ENCODE results near the gene DAPK1. TPM values are rescaled to one million over a fixed set of nuclear protein-coding genes. Genes with fewer than 3 reads are reported as not detected.

The DAPK1 gene
- total RNA-seq, 1 experiment from 2014 or later, result 19.7 TPM

- H3K36me3 Mint-ChIP-seq (ENCODE audit: insufficient read depth, unreplicated experiment), result no peaks in the 10 kb centered on the region
- H3K4me3 Mint-ChIP-seq (ENCODE audit: unreplicated experiment), result no peak overlapping the region
- H3K27me3 Mint-ChIP-seq (ENCODE audit: insufficient read depth, unreplicated experiment), result no peaks in the 10 kb centered on the region
- peaks cover under 1% of the 10 kb centered on the region for H3K4me1 Mint-ChIP-seq (ENCODE audit: insufficient read depth, unreplicated experiment)
- ChIA-PET POLR2A (no interaction called here), CTCF (interaction anchor here (0.5 kb wide), 1 partner anchor 373 kb away, joined by 3 read pairs; no protein-coding TSS in a partner anchor)
- TF ChIP-seq CTCF (IDR thresholded peaks at IDR 0.05; ENCODE audit: unreplicated experiment), result no peak
- H3K27ac Mint-ChIP-seq (ENCODE audit: low read depth, unreplicated experiment), result no peak overlapping the region
- no peak for DNase-seq (ENCODE audit: unreplicated experiment)
- no TSS peak for BruUV-seq (replicated peaks)
- no peaks in the 10 kb centered on the region for H3K9me3 Mint-ChIP-seq (ENCODE audit: unreplicated experiment)
- intact Hi-C loops (cut with micrococcal nuclease), result no loop called here
Observed at GRCh38 chr9:87668722-87669121, 171.1 kb downstream of the DAPK1 start.

GRCh38 chr9:87670572-87671264, 173.1 kb downstream of the DAPK1 start:
- DNase-seq (ENCODE audit: unreplicated experiment), result no peak
- Mint-ChIP-seq H3K36me3 (ENCODE audit: insufficient read depth, unreplicated experiment) (no peaks in the 10 kb centered on the region), H3K4me1 (ENCODE audit: insufficient read depth, unreplicated experiment) (no peaks in the 10 kb centered on the region), H3K9me3 (ENCODE audit: unreplicated experiment) (no peaks in the 10 kb centered on the region), H3K27me3 (ENCODE audit: insufficient read depth, unreplicated experiment) (no peaks in the 10 kb centered on the region), H3K4me3 (ENCODE audit: unreplicated experiment) (no peak overlapping the region), H3K27ac (ENCODE audit: low read depth, unreplicated experiment) (no peak overlapping the region)
- ChIA-PET POLR2A (no interaction called here), CTCF (interaction anchor here (0.7 kb wide), 2 partner anchors 8 to 207 kb away, joined by 3 read pairs; no protein-coding TSS in a partner anchor)
- BruUV-seq (replicated peaks), result no TSS peak
- intact Hi-C loops (cut with micrococcal nuclease), result no loop called here
- TF ChIP-seq CTCF (IDR thresholded peaks at IDR 0.05; ENCODE audit: unreplicated experiment), result no peak

GRCh38 chr9:87671478-87671877, 173.8 kb downstream of the DAPK1 start:
- no peak for DNase-seq (ENCODE audit: unreplicated experiment)
- intact Hi-C loops (cut with micrococcal nuclease), result no loop called here
- Mint-ChIP-seq H3K4me3 (ENCODE audit: unreplicated experiment) (no peak overlapping the region), H3K27me3 (ENCODE audit: insufficient read depth, unreplicated experiment) (no peaks in the 10 kb centered on the region), H3K36me3 (ENCODE audit: insufficient read depth, unreplicated experiment) (no peaks in the 10 kb centered on the region), H3K9me3 (ENCODE audit: unreplicated experiment) (no peaks in the 10 kb centered on the region), H3K4me1 (ENCODE audit: insufficient read depth, unreplicated experiment) (no peaks in the 10 kb centered on the region), H3K27ac (ENCODE audit: low read depth, unreplicated experiment) (no peak overlapping the region)
- BruUV-seq (replicated peaks), result no TSS peak
- CTCF ChIA-PET, result interaction anchor here (0.7 to 1.4 kb wide), 4 partner anchors 9 to 141 kb away, joined by 3 to 5 read pairs (median 3); no protein-coding TSS in a partner anchor
- no peak for TF ChIP-seq CTCF (IDR thresholded peaks at IDR 0.05; ENCODE audit: unreplicated experiment)
- POLR2A ChIA-PET, result no interaction called here

- H3K4me3 Mint-ChIP-seq (ENCODE audit: unreplicated experiment), result no peak overlapping the region
- BruUV-seq (replicated peaks), result no TSS peak
- no peaks in the 10 kb centered on the region for H3K4me1 Mint-ChIP-seq (ENCODE audit: insufficient read depth, unreplicated experiment)
- intact Hi-C loops (cut with micrococcal nuclease), result no loop called here
- no peaks in the 10 kb centered on the region for H3K36me3 Mint-ChIP-seq (ENCODE audit: insufficient read depth, unreplicated experiment)
- no peak for TF ChIP-seq CTCF (IDR thresholded peaks at IDR 0.05; ENCODE audit: unreplicated experiment)
- H3K27ac Mint-ChIP-seq (ENCODE audit: low read depth, unreplicated experiment), result no peak overlapping the region
- H3K27me3 Mint-ChIP-seq (ENCODE audit: insufficient read depth, unreplicated experiment), result no peaks in the 10 kb centered on the region
- H3K9me3 Mint-ChIP-seq (ENCODE audit: unreplicated experiment), result no peaks in the 10 kb centered on the region
- ChIA-PET CTCF (interaction anchor here (0.8 to 1.4 kb wide), 3 partner anchors 10 to 140 kb away, joined by 3 to 5 read pairs (median 3); no protein-coding TSS in a partner anchor), POLR2A (no interaction called here)
- DNase-seq (ENCODE audit: unreplicated experiment), result no peak
Observed at GRCh38 chr9:87671925-87672324, 174.3 kb downstream of the DAPK1 start.

Data from MCF 10A (cell line).